ENCODE data around the gene GRIPAP1.

GRCh38 chrX:48961585-48962091 is 40.4 kb downstream of the GRIPAP1 start:
- TF ChIP-seq POLR2A (IDR thresholded peaks at IDR 0.05; ENCODE audit: low read depth, low read length) (no peak), PAX5 (IDR thresholded peaks at IDR 0.05; ENCODE audit: insufficient read depth, low read length, severe bottlenecking) (no peak)

Measured in GM12891 (cell line).